ENCODE results near the gene UNC13C. TPM values are rescaled to one million over a fixed set of nuclear protein-coding genes. Genes with fewer than 3 reads are reported as not detected.

UNC13C gene
- total and polyA plus RNA-seq, 4 donors = 0.05 to 16.0 (median 0.12) TPM; not detected in 1

DNA sequence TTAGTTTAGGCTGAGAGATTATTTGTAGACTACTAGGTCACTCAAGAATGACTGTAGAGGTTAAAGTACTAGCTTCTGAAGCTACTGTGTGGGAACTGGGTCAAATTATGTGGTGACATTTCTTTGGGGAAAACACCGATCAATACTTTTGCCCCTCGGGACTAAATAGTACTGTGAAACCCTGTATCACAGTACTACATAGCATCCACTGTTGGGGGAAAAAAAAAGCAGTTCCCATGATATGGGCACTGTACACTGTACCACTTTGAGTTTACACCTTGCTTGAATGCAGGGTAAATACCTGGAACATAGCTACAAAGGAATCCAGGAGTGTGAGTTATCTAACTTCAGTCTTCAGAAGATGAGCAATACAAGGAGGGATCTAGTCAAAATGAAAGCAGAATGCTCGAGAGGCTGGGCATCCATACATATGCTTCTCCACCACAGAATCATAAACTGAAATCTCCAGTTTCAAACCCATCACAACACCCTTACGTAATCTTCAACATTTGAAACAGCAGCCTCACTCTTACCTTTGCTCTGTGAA lies 311.4 kb downstream of the UNC13C start:
- Histone ChIP-seq H3K9me3 (ENCODE audit: control insufficient read depth in 4 of 4, insufficient read depth in 3 of 4, low read length in 3 of 4) (peaks cover 0 to 4% (median 0%) of the 10 kb centered on the region in 4 donors), H3K4me3 (no peak overlapping the region), H3K4me1 (ENCODE audit: control insufficient read depth in 5 of 5, insufficient read depth in 5 of 5, low read length in 5 of 5) (no peaks in the 10 kb centered on the region), H3K27me3 (ENCODE audit: control insufficient read depth in 3 of 3, insufficient read depth in 3 of 3, low read length in 2 of 3) (no peaks in the 10 kb centered on the region), H3K36me3 (ENCODE audit: control insufficient read depth in 4 of 4, insufficient read depth in 4 of 4, low read length in 4 of 4) (no peaks in the 10 kb centered on the region), H3K27ac (ENCODE audit: low read depth in 1 of 2, low read length in 1 of 2) (no peak overlapping the region), H3K9ac (ENCODE audit: insufficient read depth in 1 of 2, low read length in 2 of 2) (no peak overlapping the region)
- ATAC-seq (ENCODE audit: insufficient read depth, low FRiP score) (no peak), DNase-seq (no peak)
- no peak for TF ChIP-seq CTCF (IDR thresholded peaks at IDR 0.05; ENCODE audit: control extremely low read depth, extremely low read depth)
- 83 to 93% methylated on average over 4 of the region's 4 CpGs for WGBS, 2 donors

DNA sequence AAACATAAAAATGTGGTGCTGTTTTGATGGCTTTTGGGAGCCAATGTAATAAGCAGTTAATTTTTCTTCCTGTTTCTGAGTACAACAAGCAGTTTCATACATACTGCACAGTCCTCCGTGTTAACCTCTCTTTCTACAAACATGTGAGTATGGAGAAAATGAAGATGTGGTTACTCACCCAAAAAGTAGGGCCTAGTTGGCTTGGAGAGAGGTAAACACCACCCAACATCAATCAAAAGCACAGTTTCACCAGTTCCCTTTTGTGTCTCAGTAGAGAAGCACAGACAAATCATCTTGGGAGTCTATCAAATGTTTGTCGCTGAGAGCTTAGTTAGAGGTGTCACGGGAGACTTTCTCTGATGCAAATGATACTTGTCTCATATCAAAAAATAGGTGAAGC lies 320.2 kb downstream of the UNC13C start:
- Histone ChIP-seq H3K9ac (ENCODE audit: insufficient read depth in 1 of 2, low read length in 2 of 2) (no peak overlapping the region), H3K4me3 (no peak overlapping the region), H3K27me3 (ENCODE audit: control insufficient read depth in 3 of 3, insufficient read depth in 3 of 3, low read length in 2 of 3) (no peaks in the 10 kb centered on the region), H3K4me1 (ENCODE audit: control insufficient read depth in 5 of 5, insufficient read depth in 5 of 5, low read length in 5 of 5) (no peaks in the 10 kb centered on the region), H3K36me3 (ENCODE audit: control insufficient read depth in 4 of 4, insufficient read depth in 4 of 4, low read length in 4 of 4) (peaks cover 0 to 3% (median 0%) of the 10 kb centered on the region in 4 donors), H3K27ac (ENCODE audit: low read depth in 1 of 2, low read length in 1 of 2) (no peak overlapping the region), H3K9me3 (ENCODE audit: control insufficient read depth in 4 of 4, insufficient read depth in 3 of 4, low read length in 3 of 4) (no peaks in the 10 kb centered on the region)
- ATAC-seq (ENCODE audit: insufficient read depth, low FRiP score) = no peak
- no peak for DNase-seq
- TF ChIP-seq CTCF (IDR thresholded peaks at IDR 0.05; ENCODE audit: control extremely low read depth, extremely low read depth) = no peak
- WGBS, 2 donors = 80% methylated on average over 3 of the region's 3 CpGs

- WGBS, 2 donors = 74 to 89% methylated on average over 3 of the region's 3 CpGs
- H3K4me3 ChIP-seq = no peak overlapping the region
- H3K36me3 ChIP-seq (ENCODE audit: control insufficient read depth in 4 of 4, insufficient read depth in 4 of 4, low read length in 4 of 4) = peaks cover 0 to 8% (median 0%) of the 10 kb centered on the region in 4 donors
- no peak overlapping the region for H3K27ac ChIP-seq (ENCODE audit: low read depth in 1 of 2, low read length in 1 of 2)
- H3K9ac ChIP-seq (ENCODE audit: insufficient read depth in 1 of 2, low read length in 2 of 2) = no peak overlapping the region
- no peaks in the 10 kb centered on the region for H3K4me1 ChIP-seq (ENCODE audit: control insufficient read depth in 5 of 5, insufficient read depth in 5 of 5, low read length in 5 of 5)
- H3K9me3 ChIP-seq (ENCODE audit: control insufficient read depth in 4 of 4, insufficient read depth in 3 of 4, low read length in 3 of 4) = no peaks in the 10 kb centered on the region
- no peak for ATAC-seq (ENCODE audit: insufficient read depth, low FRiP score)
- H3K27me3 ChIP-seq (ENCODE audit: control insufficient read depth in 3 of 3, insufficient read depth in 3 of 3, low read length in 2 of 3) = no peaks in the 10 kb centered on the region
- TF ChIP-seq CTCF (IDR thresholded peaks at IDR 0.05; ENCODE audit: control extremely low read depth, extremely low read depth) = no peak
- no peak for DNase-seq
Measured at GRCh38 chr15:54304321-54304720, 326.1 kb downstream of the UNC13C start.

GRCh38 chr15:54305138-54305537 lies 326.9 kb downstream of the UNC13C start:
- DNase-seq = no peak
- no peaks in the 10 kb centered on the region for H3K9me3 ChIP-seq (ENCODE audit: control insufficient read depth in 4 of 4, insufficient read depth in 3 of 4, low read length in 3 of 4)
- no peak overlapping the region for H3K27ac ChIP-seq (ENCODE audit: low read depth in 1 of 2, low read length in 1 of 2)
- no peak overlapping the region for H3K4me3 ChIP-seq
- no peak for ATAC-seq (ENCODE audit: insufficient read depth, low FRiP score)
- 49 to 62% methylated on average over 1 of the region's 1 CpG for WGBS, 2 donors
- H3K4me1 ChIP-seq (ENCODE audit: control insufficient read depth in 5 of 5, insufficient read depth in 5 of 5, low read length in 5 of 5) = no peaks in the 10 kb centered on the region
- H3K27me3 ChIP-seq (ENCODE audit: control insufficient read depth in 3 of 3, insufficient read depth in 3 of 3, low read length in 2 of 3) = no peaks in the 10 kb centered on the region
- TF ChIP-seq CTCF (IDR thresholded peaks at IDR 0.05; ENCODE audit: control extremely low read depth, extremely low read depth) = no peak
- peaks cover 0 to 8% (median 0%) of the 10 kb centered on the region in 4 donors for H3K36me3 ChIP-seq (ENCODE audit: control insufficient read depth in 4 of 4, insufficient read depth in 4 of 4, low read length in 4 of 4)
- H3K9ac ChIP-seq (ENCODE audit: insufficient read depth in 1 of 2, low read length in 2 of 2) = no peak overlapping the region

Measured in lung (tissue), 12 donors.